Stimulated activated CD8-positive, alpha-beta memory T cell treated with anti-CD3 and anti-CD28 coated beads, Interleukin-12 subunit alpha, Interleukin-12 subunit beta, amount 100 ng/mL, for 4 hours (primary cell): Measurements from ENCODE around the gene TSPAN33.
"Not testable (repeated sequence)": the region's sequence is repeated elsewhere in the genome, so short reads cannot be mapped to it uniquely, and the experiment has no call there.

Experiments used
- DNase-seq: peaks from one replicate; pipeline ENCODE4 v3.0.0-alpha.2; 2020; ENCODE audit warnings: low read depth

The TSPAN33 gene

DNA sequence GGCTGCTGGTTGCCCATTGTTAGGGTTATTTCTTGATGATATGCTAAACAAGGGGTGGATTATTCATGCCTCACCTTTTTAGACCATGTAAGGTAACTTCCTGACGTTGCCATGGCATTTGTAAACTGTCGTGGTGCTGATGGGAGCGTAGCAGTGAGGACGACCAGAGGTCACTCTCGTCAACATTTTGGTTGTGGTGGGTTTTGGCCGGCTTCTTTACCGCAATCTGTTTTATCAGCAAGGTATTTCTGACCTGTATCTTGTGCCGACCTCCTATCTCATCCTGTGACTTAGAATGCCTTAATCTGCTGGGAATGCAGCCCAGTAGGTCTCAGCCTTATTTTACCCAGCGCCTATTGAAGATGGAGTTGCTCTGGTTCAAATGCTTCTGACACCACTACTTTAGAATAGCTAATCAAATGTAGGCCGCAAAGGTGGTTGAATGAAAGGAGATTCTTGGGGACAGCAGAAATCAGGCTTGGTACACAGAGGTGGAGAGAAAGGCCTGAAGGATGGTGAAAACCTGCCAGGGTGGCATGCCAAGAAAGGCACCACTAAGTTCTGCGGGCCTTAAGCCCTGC lies 26.0 kb downstream of the TSPAN33 start:
- DNase-seq, result no peak

GRCh38 chr7:129173861-129174260 lies 29.4 kb downstream of the TSPAN33 start:
- DNase-seq, result not testable (repeated sequence)

DNA sequence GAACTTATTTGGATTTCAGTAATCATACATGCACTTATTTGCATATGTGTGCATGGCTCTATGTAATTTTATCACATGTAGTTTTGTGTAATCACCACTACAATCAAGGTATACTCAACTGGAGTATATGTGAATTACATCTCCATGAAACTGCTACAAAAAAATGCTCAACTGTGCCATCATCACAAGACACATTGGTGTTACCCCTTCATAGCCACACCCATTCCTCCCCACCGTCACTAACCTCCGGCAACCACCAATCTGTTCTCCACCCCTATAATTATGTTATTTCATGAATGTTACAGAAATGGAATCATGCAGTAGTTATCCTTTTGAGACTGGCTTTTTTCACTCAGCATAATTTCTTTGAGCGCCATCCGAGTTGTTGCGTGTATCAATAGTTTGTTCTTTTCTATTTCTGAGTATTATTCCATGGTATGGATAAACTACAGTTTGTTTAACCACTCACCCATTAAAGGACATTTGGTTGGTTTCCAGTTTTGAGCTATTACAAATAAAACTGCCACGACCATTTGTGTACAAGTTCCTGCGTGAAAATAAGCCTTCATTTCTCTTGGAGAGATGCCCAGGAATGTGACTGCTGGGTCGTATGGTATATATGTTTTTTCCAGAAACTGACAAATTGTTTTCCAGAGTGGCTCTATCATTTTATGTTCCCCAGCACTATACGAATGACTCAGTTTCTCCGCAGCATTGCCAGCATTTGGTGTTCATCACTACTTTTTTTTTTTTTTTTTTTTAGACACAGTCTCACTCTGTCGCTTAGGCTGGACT lies 32.6 kb downstream of the TSPAN33 start:
- no peak for DNase-seq

DNA sequence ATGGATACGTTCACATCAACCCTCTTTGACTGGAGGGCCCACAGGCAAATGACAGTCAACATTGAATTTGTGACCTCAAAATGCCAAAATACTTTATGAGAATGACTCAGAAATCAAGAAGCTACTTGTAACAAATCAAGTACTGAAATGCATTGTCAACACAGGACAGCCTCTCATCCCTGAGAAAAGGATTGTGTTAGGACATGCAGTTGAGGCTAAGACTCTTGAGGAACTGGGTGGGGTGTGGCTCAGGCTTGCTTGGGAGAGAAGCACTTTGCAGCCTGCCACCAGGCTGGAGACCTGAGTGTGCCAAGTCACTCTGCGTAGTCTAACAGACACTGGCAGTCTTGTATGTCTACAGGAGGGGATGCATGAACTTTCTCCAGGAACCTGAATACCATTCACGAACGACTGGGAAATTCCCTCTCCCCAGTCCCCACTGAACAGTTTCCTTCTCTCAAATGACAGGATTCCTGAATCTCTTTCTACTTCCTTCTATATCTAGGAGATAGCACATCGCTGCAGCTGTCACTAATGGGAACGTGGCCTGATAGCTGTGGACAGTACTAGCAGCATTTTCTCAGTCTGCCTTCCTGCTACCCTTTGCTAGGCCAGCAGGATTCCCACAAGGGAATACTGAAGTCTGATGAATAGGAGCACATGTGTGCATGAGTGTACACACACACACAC lies 40.6 kb downstream of the TSPAN33 start:
- DNase-seq, result no peak

- DNase-seq, result no peak
Measured at GRCh38 chr7:129186749-129187260, 42.3 kb downstream of the TSPAN33 start.

- DNase-seq, result no peak
Measured at GRCh38 chr7:129187681-129188371, 43.3 kb downstream of the TSPAN33 start.

- no peak for DNase-seq
Measured at GRCh38 chr7:129188372-129188891, 43.9 kb downstream of the TSPAN33 start, which contains the start of gene SMO. Gene SMO (plus strand): TSS chr7:129188633. CDS start chr7:129189152, 519 bp downstream.

DNA sequence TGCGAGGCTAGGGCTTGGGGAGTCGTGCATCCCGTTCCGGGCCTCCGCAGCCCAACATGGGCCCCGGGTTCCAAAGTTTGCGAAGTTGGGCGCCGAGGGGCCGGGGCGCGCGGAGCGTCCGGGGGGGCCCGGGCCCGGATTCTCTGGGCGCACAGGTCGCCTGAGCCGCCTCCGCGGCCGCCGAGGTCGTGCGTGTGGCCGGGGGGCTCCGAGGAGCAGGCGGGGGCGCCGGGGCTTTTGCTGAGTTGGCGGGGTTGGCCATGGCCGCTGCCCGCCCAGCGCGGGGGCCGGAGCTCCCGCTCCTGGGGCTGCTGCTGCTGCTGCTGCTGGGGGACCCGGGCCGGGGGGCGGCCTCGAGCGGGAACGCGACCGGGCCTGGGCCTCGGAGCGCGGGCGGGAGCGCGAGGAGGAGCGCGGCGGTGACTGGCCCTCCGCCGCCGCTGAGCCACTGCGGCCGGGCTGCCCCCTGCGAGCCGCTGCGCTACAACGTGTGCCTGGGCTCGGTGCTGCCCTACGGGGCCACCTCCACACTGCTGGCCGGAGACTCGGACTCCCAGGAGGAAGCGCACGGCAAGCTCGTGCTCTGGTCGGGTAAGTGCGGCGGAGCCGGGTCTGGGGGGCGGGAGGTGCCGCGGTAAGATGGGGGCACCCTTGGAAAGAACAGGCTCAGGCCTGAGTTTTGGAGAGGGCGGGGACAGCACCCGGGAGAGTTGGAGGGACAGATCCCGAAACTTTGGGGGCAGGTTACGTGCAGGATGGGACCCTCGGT lies 44.6 kb downstream of the TSPAN33 start:
- DNase-seq, result no peak

DNA sequence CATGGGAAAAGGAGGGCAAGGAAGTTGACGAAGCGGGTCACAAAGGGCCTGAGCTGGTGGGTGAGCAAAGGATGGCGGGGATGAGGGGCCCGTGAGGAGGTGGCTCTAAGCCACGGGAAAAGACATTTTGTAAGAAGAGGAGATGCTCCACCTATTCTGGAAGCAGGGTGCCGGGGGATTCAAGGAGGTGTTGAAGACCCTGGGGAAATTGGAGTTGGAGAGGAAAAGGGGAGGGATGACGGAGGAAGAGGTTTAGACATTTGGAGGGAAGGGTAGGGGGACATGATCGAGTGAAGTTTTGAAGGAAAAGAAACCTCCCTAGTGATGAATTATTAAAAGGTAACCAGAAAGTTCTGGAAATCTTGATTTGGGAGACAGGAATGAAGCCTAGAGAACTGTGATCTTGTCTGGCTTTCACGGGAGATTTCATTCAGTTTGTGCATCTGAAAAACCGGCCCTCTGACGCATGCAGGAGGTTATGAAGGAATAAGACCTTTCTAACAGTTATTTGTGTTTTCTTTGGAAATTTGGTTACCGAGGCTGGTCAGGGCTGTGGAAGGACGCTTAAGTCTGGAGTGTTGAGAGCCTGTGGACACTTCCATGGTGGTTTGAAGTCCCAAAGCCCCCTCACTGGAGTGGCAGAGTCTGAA lies 45.3 kb downstream of the TSPAN33 start:
- DNase-seq, result no peak

DNA sequence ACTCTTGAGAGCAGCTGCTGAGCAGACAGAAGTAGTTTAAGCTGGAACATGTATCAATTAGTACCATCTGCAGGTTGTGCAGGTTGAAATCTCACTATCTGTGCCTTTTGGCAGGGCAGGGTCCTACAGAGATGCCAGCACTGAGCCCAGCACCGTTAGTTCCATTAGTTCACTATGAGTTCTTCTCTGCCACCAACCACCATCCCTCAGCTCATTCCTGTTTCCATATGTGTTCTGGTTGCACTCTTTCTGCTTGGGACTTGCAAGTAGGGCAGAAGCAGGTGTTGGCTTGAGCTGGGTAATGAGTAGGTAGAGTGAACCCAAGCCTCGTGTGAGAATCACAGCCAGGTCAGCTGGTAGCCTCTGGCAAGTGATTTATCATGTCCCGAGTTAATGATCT lies 46.8 kb downstream of the TSPAN33 start:
- DNase-seq, result no peak

DNA sequence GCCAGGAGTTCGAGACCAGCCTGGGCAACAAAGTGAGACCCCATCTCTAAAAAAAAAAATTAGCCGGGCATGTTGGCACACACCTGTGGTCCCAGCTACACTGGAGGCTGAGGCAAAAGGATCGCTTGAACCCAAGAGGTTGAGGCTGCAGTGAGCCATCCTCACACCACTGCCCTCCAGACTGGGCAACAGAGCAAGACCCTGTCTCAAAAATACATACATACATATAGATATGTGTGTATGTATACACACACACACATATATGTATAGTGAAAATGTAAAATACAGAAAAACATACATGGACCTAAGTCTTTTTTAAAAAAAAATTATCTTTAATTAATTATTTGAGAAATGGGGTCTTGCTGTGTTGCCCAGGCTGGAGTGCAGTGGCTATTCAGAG lies 49.4 kb downstream of the TSPAN33 start:
- no peak for DNase-seq

GRCh38 chr7:129197771-129198170 lies 53.3 kb downstream of the TSPAN33 start:
- no peak for DNase-seq

DNA sequence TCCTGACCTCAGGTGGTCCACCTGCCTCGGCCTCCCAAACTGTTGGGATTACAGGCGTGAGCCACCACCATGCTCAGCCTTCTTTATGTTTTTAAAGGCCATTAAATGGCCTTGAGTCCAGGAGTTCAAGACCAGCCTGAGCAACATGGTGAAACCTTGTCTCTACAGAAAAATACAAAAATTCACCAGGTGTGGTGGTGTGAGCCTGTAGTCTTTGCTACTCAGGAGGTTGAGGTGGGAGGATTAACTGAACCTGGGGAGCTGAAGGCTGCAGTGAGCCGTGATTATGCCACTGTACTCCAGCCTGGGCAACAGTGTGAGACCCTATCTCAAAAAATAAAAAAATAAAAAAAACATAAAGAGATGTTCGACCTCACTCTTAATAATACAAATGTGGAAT lies 54.9 kb downstream of the TSPAN33 start:
- DNase-seq, result no peak

- no peak for DNase-seq
Measured at GRCh38 chr7:129202058-129202777, 57.7 kb downstream of the TSPAN33 start.

DNA sequence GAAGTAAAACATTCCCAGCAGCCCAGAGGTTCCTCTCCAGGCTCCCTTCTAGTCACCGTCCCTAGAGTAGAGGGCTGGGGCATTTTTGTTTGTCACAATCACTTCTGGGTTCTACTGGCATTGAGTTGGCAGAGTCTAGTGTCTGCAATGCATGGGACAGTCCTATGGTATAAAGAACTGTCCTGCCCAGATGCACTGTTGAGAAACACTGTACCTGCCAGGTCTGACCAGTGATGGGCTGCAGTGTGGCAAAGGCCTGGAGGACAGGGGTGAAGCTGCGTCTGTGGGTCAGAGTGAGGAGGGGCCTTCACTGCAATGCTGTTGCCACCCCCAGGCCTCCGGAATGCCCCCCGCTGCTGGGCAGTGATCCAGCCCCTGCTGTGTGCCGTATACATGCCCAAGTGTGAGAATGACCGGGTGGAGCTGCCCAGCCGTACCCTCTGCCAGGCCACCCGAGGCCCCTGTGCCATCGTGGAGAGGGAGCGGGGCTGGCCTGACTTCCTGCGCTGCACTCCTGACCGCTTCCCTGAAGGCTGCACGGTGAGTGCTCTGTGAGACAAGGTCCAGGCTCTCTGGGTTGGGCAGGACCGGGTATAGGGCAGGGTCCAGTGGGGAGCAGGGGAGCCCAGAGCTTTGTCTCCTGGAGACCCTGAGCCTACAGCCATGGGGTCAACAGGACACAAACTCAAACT lies 58.7 kb downstream of the TSPAN33 start:
- DNase-seq, result no peak

GRCh38 chr7:129205126-129205818 lies 60.8 kb downstream of the TSPAN33 start:
- DNase-seq, result no peak

DNA sequence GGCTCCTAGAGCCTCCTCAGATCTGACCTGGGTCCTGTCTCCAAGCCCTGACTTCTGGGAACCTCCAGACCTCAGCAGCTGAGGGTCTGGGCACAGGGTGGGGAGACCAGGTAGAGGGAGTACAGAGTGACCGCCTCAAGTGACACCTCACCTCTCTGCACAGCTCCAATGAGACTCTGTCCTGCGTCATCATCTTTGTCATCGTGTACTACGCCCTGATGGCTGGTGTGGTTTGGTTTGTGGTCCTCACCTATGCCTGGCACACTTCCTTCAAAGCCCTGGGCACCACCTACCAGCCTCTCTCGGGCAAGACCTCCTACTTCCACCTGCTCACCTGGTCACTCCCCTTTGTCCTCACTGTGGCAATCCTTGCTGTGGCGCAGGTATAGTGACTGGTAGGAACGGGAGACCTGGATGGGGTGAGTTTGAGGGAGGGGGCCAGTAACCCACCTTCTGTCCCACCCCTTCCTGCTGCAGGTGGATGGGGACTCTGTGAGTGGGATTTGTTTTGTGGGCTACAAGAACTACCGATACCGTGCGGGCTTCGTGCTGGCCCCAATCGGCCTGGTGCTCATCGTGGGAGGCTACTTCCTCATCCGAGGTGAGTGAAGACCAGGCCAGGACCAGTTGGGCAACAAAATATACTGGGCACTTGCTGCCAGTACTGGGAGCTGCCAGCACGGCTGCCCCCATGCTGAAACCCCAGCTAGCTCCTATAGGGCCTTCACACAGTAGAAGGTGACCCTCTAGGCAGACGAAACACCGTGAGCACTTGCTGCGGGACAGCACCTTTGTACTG lies 61.7 kb downstream of the TSPAN33 start:
- DNase-seq, result no peak

GRCh38 chr7:129208667-129209066 lies 64.2 kb downstream of the TSPAN33 start:
- DNase-seq, result no peak
